Measurements from ENCODE around the gene EDNRA. TPM values are rescaled to one million over a fixed set of nuclear protein-coding genes. Genes with fewer than 3 reads are reported as not detected.

The EDNRA gene
- total RNA-seq, 1 experiment from 2014 or later, result 2.5 TPM

GRCh38 chr4:147488556-147488955 is 7.7 kb downstream of the EDNRA start:
- ChIA-PET POLR2A (no interaction called here), CTCF (no interaction called here)
- DNase-seq (ENCODE audit: low spot score) (no peak), ATAC-seq (no peak)
- Mint-ChIP-seq H3K27me3 (ENCODE audit: low read depth) (no peaks in the 10 kb centered on the region), H3K9me3 (no peaks in the 10 kb centered on the region), H3K27ac (no peak overlapping the region), H3K4me1 (peaks cover 6% of the 10 kb centered on the region; the same call in 1 of the 2 replicates), H3K4me3 (no peak overlapping the region), H3K36me3 (no peaks in the 10 kb centered on the region)
- TF ChIP-seq CREB1 (CRISPR knock-in tag; IDR thresholded peaks at IDR 0.05), result no peak
- TF ChIP-seq SMAD4 (CRISPR knock-in tag; IDR thresholded peaks at IDR 0.05), result no peak
- TF ChIP-seq NR1H2 (CRISPR knock-in tag; IDR thresholded peaks at IDR 0.05), result no peak
- TF ChIP-seq HMGXB4 (CRISPR knock-in tag; IDR thresholded peaks at IDR 0.05), result no peak
- no peak for TF ChIP-seq FOXP4 (CRISPR knock-in tag; IDR thresholded peaks at IDR 0.05)
- no peak for TF ChIP-seq ZSCAN18 (CRISPR knock-in tag; IDR thresholded peaks at IDR 0.05)
- no peak for TF ChIP-seq ZNF512 (CRISPR knock-in tag; IDR thresholded peaks at IDR 0.05; ENCODE audit: borderline replicate concordance)
- no peak for TF ChIP-seq USF2 (CRISPR knock-in tag; IDR thresholded peaks at IDR 0.05)
- TF ChIP-seq ZNF423 (CRISPR knock-in tag; IDR thresholded peaks at IDR 0.05), result no peak
- no peak for TF ChIP-seq ELF4 (CRISPR knock-in tag; IDR thresholded peaks at IDR 0.05; ENCODE audit: low read depth)
- no peak for TF ChIP-seq JUN (CRISPR knock-in tag; IDR thresholded peaks at IDR 0.05)
- TF ChIP-seq RELA (CRISPR knock-in tag; IDR thresholded peaks at IDR 0.05; ENCODE audit: borderline replicate concordance), result no peak
- TF ChIP-seq ZNF396 (CRISPR knock-in tag; IDR thresholded peaks at IDR 0.05; ENCODE audit: borderline replicate concordance), result no peak
- TF ChIP-seq OVOL2 (CRISPR knock-in tag; IDR thresholded peaks at IDR 0.05; ENCODE audit: borderline replicate concordance), result no peak
- TF ChIP-seq NR2C2 (CRISPR knock-in tag; IDR thresholded peaks at IDR 0.05), result no peak

GRCh38 chr4:147491086-147491485 is 10.2 kb downstream of the EDNRA start:
- peaks cover 6% of the 10 kb centered on the region; the same call in 1 of the 2 replicates for H3K4me1 Mint-ChIP-seq
- ATAC-seq (no peak), DNase-seq (ENCODE audit: low spot score) (no peak)
- no peak overlapping the region for H3K27ac Mint-ChIP-seq
- ChIA-PET POLR2A (no interaction called here), CTCF (no interaction called here)
- H3K36me3 Mint-ChIP-seq, result no peaks in the 10 kb centered on the region
- no peaks in the 10 kb centered on the region for H3K9me3 Mint-ChIP-seq
- H3K27me3 Mint-ChIP-seq (ENCODE audit: low read depth), result no peaks in the 10 kb centered on the region; the same call in 1 of the 2 replicates
- H3K4me3 Mint-ChIP-seq, result no peak overlapping the region
- TF ChIP-seq ATF3 (CRISPR knock-in tag; conservative IDR thresholded peaks at IDR 0.05) (no peak), FOXP1 (CRISPR knock-in tag; IDR thresholded peaks at IDR 0.05; ENCODE audit: borderline replicate concordance) (no peak), E2F4 (CRISPR knock-in tag; IDR thresholded peaks at IDR 0.05; ENCODE audit: borderline replicate concordance, low read depth) (no peak), NFYB (CRISPR knock-in tag; conservative IDR thresholded peaks at IDR 0.05; ENCODE audit: low read depth) (no peak), ZNF416 (CRISPR knock-in tag; IDR thresholded peaks at IDR 0.05) (no peak), ZNF281 (CRISPR knock-in tag; IDR thresholded peaks at IDR 0.05) (no peak), USF1 (CRISPR knock-in tag; IDR thresholded peaks at IDR 0.05) (no peak)

Measured in WTC11 (cell line).